Measurements from ENCODE around the gene IL1R1.

GRCh38 chr2:102193074-102193473 is 50.5 kb downstream of the IL1R1 start:
- TF ChIP-seq FOXM1 (IDR thresholded peaks at IDR 0.05; ENCODE audit: borderline replicate concordance, low read depth): no peak
- no peak for TF ChIP-seq RAD21 (IDR thresholded peaks at IDR 0.05; ENCODE audit: low read depth)
- no peak for TF ChIP-seq EP300 (IDR thresholded peaks at IDR 0.05; ENCODE audit: borderline replicate concordance)
- no peak for TF ChIP-seq TCF12 (IDR thresholded peaks at IDR 0.05; ENCODE audit: low read depth)
- TF ChIP-seq CREB1 (IDR thresholded peaks at IDR 0.05; ENCODE audit: low read depth): no peak
- TF ChIP-seq, protein P1, sequence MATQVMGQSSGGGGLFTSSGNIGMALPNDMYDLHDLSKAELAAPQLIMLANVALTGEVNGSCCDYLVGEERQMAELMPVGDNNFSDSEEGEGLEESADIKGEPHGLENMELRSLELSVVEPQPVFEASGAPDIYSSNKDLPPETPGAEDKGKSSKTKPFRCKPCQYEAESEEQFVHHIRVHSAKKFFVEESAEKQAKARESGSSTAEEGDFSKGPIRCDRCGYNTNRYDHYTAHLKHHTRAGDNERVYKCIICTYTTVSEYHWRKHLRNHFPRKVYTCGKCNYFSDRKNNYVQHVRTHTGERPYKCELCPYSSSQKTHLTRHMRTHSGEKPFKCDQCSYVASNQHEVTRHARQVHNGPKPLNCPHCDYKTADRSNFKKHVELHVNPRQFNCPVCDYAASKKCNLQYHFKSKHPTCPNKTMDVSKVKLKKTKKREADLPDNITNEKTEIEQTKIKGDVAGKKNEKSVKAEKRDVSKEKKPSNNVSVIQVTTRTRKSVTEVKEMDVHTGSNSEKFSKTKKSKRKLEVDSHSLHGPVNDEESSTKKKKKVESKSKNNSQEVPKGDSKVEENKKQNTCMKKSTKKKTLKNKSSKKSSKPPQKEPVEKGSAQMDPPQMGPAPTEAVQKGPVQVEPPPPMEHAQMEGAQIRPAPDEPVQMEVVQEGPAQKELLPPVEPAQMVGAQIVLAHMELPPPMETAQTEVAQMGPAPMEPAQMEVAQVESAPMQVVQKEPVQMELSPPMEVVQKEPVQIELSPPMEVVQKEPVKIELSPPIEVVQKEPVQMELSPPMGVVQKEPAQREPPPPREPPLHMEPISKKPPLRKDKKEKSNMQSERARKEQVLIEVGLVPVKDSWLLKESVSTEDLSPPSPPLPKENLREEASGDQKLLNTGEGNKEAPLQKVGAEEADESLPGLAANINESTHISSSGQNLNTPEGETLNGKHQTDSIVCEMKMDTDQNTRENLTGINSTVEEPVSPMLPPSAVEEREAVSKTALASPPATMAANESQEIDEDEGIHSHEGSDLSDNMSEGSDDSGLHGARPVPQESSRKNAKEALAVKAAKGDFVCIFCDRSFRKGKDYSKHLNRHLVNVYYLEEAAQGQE (IDR thresholded peaks at IDR 0.05; ENCODE audit: low read depth): no peak
- no peak for TF ChIP-seq MAX (IDR thresholded peaks at IDR 0.05)
- no peak for TF ChIP-seq CEBPB (IDR thresholded peaks at IDR 0.05)
- no peak for TF ChIP-seq TEAD4 (IDR thresholded peaks at IDR 0.05)
- no peak for TF ChIP-seq EGR1 (IDR thresholded peaks at IDR 0.05)

Data from Ishikawa (cell line).